Kidney (tissue), 22 donors: ENCODE data around the gene OR9A2. TPM values are rescaled to one million over a fixed set of nuclear protein-coding genes. Genes with fewer than 3 reads are reported as not detected.

Experiments used
- DNase-seq, 5 donors: peaks; one replicate each; pipeline ENCODE4 v3.0.0-alpha.2; 2013 to 2020
- FAIRE-seq: peaks from 2 replicates; lab custom pipeline; 2012; peaks lifted over from hg19 to GRCh38; lab: Jason Lieb, UNC
- H3K27ac ChIP-seq, 2 donors: one replicate each; pipeline ENCODE4 v1.7.0; 2013; ENCODE audit warnings: low read depth in 2 of 2, low read length in 2 of 2, inconsistent platforms in 1 of 2
- H3K27me3 ChIP-seq: one replicate; pipeline ENCODE4 v1.7.1; 2013; ENCODE audit warnings: low read length, inconsistent platforms; ENCODE audit not compliant: control insufficient read depth, insufficient read depth
- H3K36me3 ChIP-seq, 3 donors: one replicate each; pipeline versions ENCODE4 v1.7.0 to v1.7.1; 2013; ENCODE audit warnings: low read length in 3 of 3, control low read depth in 1 of 3, inconsistent platforms in 1 of 3; ENCODE audit not compliant: insufficient read depth in 3 of 3, control insufficient read depth in 2 of 3
- H3K4me1 ChIP-seq, 3 donors: one replicate each; pipeline versions ENCODE4 v1.7.0 to v1.7.1; 2013; ENCODE audit warnings: low read length in 3 of 3, inconsistent platforms in 1 of 3, low read depth in 1 of 3; ENCODE audit not compliant: control insufficient read depth in 2 of 3, insufficient read depth in 2 of 3
- H3K4me3 ChIP-seq, 3 donors: one replicate each; pipeline versions ENCODE4 v1.7.0 to v1.8.1; 2013; ENCODE audit warnings: low read length in 3 of 3, control low read depth in 1 of 3, inconsistent platforms in 1 of 3
- H3K9ac ChIP-seq, 3 donors: one replicate each; pipeline versions ENCODE4 v1.7.0 to v1.7.1; 2013; ENCODE audit warnings: low read length in 3 of 3, control low read depth in 1 of 3, inconsistent platforms in 1 of 3
- H3K9me3 ChIP-seq, 3 donors: one replicate each; pipeline versions ENCODE4 v1.7.0 to v1.7.1; 2013; ENCODE audit warnings: low read length in 3 of 3, control low read depth in 1 of 3, inconsistent platforms in 1 of 3; ENCODE audit not compliant: control insufficient read depth in 2 of 3, insufficient read depth in 1 of 3
- CTCF ChIP-seq: IDR thresholded peaks from 3 replicates; pipeline ENCODE4 v1.5.1; 2012; ENCODE audit warnings: mild to moderate bottlenecking, moderate library complexity, borderline replicate concordance; ENCODE audit not compliant: insufficient read depth; ENCODE audit errors: extremely low read depth
- intact Hi-C: fragments of 100-400 bp; cut with DNase I; formaldehyde crosslinking; loops from one replicate; pipeline ENCODE4 v1.11.1; 2022
- long read RNA-seq, 10 donors: library from polyadenylated mRNA in 1 of 10; unstranded in 1 of 10; transcript quantifications; one replicate each; pipeline ENCODE4 v2.0.0 and lab custom pipeline, GENCODE V29; 2021 to 2026
- polyA plus RNA-seq: library from polyadenylated mRNA; stranded (reverse); fragments of 350-450 nt; fragmentation: Illumina TruSeq; extraction: RNeasy Lipid Tissue Mini Kit (QIAGEN cat#74804); gene quantifications from one replicate; pipeline ENCODE4 v1.2.3, GENCODE V29; 2014; ENCODE audit warnings: low read depth, low replicate concordance; ENCODE audit not compliant: insufficient read depth
- total RNA-seq: library from RNA; stranded (reverse); fragmentation: NEBNext Ultra II Directional; extraction: Animal tissue kit (Norgen Biotek cat#: 25700); gene quantifications from one replicate; pipeline ENCODE4 v1.2.1, GENCODE V29; 2021
- donor health status: control.
- donor health status: control.
- donor health status: control.
- donor health status: control.
- donor health status: control.
- donor health status: DM: yes; HTN: yes; CAD: no.
- donor health status: Normal renal cell carcinoma (clear cell type).

OR9A2 gene
- total RNA-seq (not detected), polyA plus RNA-seq (not detected)
- long read RNA-seq, donor 1: 0 reads
- long read RNA-seq, donor 2: 0 reads
- long read RNA-seq, donor 3: 0 reads
- long read RNA-seq, donor 4: 0 reads
- long read RNA-seq, donor 5: 0 reads
- long read RNA-seq, donor 6: 0 reads
- long read RNA-seq, donor 7: 0 reads
- long read RNA-seq, donor 8: 0 reads
- long read RNA-seq, donor 9: 0 reads
- long read RNA-seq, donor 10: 0 reads

DNA sequence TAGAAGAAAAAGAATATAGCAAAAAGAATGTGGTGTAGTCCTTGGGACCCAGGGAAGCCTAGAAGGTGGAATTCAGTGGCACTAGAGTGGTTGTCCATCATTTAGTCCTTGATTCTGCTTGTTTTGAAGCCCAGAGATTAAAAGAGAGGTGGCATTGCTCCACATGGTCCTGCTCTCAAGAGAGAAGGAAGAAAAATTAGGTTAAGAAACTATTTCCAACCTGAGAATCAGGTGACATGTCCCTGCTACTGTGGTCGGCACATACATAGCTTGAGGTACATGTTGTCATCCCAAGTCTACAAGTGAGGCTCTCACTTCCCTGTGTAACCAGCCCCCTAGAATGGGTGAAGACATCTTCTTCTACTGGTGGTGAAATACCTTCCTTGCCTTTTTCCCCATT lies at the start of gene OR9A2:
Gene OR9A2, minus strand, starts transcription at position 101 of the 400 bp plus-strand sequence. Its CDS starts 0 bp downstream, at position 101.
- H3K4me1 ChIP-seq: no peaks in the 10 kb centered on the region
- FAIRE-seq (no peak), DNase-seq (no peak)
- H3K27ac ChIP-seq: no peak within 1 kb of the TSS
- H3K36me3 ChIP-seq: no peaks in the 10 kb centered on the region
- TF ChIP-seq CTCF: no peak
- intact Hi-C loops: no loop called here
- H3K4me3 ChIP-seq: no peak within 1 kb of the TSS
- no peak within 1 kb of the TSS for H3K9ac ChIP-seq
- H3K9me3 ChIP-seq: no peaks in the 10 kb centered on the region
- H3K27me3 ChIP-seq: no peaks in the 10 kb centered on the region

- FAIRE-seq: no peak
- intact Hi-C loops: no loop called here
These were observed 47.2 kb upstream of the OR9A2 start for GRCh38 chr7:143074141-143074540.

DNA sequence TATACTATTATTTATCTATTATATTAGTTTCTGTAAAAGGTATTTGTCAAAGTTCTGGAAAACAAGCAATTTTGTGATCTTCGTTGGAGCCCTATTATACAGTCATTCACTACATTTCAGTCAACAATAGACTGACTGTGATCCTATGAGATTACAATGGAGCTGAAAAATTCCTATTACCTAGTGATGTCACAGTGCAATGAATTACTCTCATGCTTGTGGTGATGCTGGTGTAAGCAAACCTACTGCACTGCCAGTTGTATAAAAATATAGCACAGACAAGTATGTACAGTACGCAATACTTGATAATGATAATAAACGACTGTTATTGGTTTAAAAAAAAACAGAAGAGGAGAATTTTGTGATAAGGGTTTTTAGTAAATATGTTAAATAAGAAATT lies 46.6 kb upstream of the OR9A2 start:
- TF ChIP-seq CTCF: no peak
- no peak overlapping the region for H3K9ac ChIP-seq
- H3K27ac ChIP-seq: no peak overlapping the region
- FAIRE-seq (no peak), DNase-seq (no peak)
- H3K9me3 ChIP-seq: no peaks in the 10 kb centered on the region
- no peaks in the 10 kb centered on the region for H3K36me3 ChIP-seq
- H3K27me3 ChIP-seq: no peaks in the 10 kb centered on the region
- no peak overlapping the region for H3K4me3 ChIP-seq
- H3K4me1 ChIP-seq: no peaks in the 10 kb centered on the region
- intact Hi-C loops: no loop called here

More at GRCh38 chr7:143074141-143074540, 47.2 kb upstream of the OR9A2 start:
- Histone ChIP-seq H3K27ac (no peak overlapping the region), H3K4me1 (no peaks in the 10 kb centered on the region), H3K9ac (no peak overlapping the region), H3K9me3 (no peaks in the 10 kb centered on the region), H3K27me3 (no peaks in the 10 kb centered on the region), H3K36me3 (no peaks in the 10 kb centered on the region), H3K4me3 (no peak overlapping the region)
- TF ChIP-seq CTCF: no peak
- DNase-seq: no peak
